Stimulated activated CD8-positive, alpha-beta memory T cell treated with anti-CD3 and anti-CD28 coated beads, Interleukin-2, amount 100 ng/mL, for 48 hours (primary cell): ENCODE results near the gene FAM25A.
"Not testable (repeated sequence)": the region's sequence is repeated elsewhere in the genome, so short reads cannot be mapped to it uniquely, and the experiment has no call there.

Experiments
- DNase-seq, 2 donors: peaks; one replicate each; pipeline ENCODE4 v3.0.0-alpha.2; 2020; ENCODE audit warnings: low read depth in 2 of 2

The FAM25A gene

DNA sequence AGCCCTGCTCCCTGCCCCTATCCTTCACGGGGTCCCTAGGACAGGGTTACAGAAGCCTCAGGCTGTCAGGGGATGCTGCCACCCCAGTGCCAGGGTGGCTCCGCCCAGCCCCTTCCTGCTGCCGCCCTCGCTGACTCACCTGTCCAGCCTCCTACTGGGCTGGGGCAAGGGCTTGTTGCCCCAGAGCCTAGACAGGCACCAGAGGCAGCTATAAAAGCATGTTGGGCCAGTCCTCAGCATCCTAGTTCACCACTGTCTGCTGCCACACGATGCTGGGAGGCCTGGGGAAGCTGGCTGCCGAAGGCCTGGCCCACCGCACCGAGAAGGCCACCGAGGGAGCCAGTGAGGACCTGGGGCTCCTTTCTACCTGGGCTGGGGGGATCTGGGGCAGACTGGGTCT is at the start of gene FAM25A:
Gene FAM25A (plus strand): TSS at position 239 of the 400 bp plus-strand sequence. CDS start 31 bp downstream, at position 270.
- not testable (repeated sequence) for DNase-seq

DNA sequence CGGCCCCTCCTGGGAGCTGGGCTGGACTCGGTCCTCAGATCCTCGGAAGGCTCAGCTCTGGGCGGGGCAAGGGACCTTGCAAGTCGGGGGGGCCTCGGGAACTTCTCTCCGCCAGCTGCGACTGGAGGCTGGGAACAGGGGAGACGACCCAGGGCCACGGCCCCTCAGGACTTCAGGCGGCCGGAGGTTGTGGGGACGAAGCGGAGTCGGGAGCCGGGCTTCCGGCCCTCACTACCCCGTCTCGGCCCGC is 49.2 kb upstream of the FAM25A start:
- no peak for DNase-seq

DNA sequence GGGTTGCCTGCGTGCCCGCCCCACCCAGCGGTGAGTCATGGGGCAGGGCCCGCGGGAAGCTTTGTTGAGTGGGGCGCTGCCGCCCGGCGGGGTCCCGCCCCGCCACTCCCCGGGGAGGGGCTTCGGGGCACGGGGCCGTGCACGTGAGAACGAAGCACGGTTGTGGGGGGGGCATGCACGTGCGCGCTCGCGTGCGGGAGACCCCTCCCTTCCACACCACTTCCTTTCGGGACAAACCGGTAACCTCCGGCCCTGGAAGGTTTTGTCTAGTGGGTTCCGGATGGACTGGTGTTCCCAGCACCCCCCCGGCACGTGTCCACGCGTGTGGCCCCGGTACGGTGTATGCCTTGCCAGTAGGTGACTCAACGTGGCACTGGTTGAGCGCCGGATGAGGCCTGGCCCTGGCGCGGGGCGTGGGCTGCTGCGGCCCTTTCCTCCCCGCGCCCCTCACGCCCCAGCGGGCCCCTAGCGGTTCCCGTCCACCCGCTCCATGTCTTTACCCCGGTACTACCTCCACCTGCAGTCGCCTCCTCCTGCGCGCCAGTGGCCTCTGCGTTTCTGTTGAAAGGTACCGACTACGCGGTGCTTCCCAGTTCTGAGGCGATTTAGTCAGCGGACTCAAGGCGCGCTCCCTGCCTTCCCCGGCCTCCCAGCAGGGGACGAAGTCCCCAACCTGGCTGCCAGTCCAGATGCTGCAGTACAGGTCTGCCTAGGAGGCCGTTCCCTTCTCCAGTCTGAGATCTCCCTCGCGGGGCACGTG is 48.7 kb upstream of the FAM25A start:
- DNase-seq: peak; percentile 70 to 78

DNA sequence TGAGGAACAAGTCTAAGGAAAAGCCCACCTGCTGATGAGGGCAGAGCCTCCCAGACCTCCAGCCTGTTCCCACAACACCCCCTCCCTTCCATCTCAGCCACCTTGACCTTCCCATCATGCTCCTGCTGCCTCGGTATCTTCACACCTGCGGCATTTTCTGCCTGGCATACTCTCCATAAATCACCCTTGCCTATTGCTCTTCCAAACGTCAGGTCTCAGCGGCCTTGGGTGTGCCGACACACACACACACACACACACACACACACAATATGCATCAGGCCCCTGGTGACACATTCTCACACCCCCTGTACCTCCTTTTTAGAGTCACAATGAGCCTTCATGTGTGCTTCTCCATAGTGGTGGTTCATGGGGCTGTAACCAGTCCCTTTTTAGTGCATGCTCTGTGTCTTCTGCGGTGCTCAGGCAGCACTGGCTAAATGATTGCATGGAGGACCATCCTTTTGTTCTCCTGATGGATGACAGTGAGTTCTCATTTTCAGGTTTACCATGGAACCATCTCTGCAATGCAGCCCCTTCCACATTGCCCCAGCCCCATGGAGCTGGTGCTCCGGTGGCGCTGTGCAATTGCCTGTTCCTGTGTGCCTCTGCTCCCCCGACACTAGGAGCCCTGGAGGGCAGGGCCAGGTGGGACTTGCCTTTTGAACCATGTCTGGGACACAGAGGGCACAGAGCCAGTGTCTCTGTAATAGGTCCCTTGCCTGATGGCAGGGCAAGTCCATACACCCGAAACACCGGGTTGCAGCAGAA is 47.3 kb upstream of the FAM25A start:
- no peak for DNase-seq

DNA sequence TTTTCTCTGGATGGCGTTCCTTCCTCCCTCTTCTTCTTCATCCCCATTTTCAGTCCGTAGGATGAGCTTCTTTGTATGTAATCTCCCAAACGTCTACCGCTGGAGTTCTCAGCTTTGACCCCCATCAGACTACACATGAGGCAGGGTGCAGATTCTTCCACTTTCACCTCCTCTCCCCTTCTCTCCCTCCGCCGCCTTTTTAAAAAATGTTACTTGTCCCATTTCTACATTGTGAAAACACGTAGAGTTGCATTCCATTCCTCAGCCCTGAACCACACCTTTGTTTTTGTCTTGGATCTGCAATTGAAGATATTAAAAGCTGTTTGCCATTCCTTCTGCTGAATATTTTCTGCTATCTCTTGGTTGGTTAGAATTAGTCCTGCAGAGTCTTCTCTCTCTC is 45.6 kb upstream of the FAM25A start:
- no peak for DNase-seq

DNA sequence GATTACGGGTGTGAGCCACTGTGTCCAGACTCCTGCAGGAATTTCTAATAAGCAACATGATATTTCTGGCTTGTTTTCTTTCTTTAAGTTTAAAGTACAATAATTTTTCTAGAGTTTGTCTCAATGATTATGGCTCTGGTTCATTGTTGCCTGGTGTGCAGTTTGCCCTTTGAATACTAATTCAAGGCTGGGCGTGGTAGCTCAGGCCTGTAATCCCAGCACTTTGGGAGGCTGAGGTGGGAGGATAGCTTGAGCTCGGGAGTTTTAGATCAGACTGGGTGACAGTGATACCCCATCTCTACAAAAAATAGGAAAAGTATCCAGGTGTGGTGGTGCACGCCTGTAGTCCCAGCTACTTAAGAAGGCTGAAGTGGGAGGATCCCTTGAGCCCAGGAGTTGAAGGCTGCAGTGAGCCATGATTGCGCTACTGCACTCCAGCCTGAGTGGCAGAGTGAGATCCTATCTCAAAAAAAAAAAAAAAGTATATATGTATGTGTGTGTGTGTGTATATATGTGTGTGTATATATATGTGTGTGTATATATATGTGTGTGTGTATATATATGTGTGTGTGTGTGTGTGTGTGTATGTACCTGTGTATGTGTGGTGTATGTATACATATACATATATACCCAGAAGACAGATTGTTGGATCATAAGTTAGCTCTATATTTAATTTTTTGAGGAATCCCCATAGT is 43.6 kb upstream of the FAM25A start:
- DNase-seq: no peak

DNA sequence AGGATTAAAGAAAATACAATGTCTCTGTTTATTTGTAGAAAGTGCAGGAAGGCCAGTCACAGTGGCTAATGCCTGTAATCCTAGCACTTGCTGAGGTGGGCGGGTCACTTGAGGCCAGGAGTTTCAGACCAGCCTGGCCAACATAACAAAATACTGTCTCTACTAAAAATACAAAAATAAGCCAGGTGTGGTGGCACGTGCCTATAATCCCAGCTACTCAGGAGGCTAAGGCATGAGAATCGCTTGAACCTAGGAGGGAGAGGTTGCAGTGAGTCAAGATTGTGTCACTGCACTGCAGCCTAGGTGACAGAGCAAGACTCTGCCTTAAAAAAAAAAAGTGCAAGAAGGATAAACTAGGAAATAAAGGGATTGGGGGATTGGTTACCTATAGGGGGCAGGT is 41.6 kb upstream of the FAM25A start:
- DNase-seq: not testable (repeated sequence)

DNA sequence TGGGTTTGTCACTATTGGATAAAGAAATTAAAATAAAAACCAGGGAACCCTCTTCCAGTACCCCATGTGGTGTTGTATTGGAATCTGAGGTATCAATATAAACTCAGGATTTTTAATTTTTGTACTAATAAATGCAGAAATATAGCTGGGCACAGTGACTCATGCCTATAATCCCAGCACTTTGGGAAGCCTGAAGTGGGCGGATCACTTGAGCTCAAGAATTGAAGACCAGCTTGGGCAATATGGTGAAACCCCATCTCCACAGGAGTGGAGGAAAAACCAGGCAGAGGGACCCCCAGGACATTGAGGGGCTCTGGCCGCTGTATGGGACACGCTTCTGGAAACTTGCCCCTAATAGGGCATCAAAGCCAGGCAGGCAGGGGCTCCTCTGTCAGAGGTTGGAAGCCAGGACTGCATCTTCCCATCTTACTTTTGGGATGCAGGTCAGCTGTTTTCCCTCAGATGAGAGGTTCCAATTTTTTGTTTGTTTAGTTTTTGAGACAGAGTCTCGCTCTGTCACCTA is 40.7 kb upstream of the FAM25A start:
- no peak for DNase-seq

DNA sequence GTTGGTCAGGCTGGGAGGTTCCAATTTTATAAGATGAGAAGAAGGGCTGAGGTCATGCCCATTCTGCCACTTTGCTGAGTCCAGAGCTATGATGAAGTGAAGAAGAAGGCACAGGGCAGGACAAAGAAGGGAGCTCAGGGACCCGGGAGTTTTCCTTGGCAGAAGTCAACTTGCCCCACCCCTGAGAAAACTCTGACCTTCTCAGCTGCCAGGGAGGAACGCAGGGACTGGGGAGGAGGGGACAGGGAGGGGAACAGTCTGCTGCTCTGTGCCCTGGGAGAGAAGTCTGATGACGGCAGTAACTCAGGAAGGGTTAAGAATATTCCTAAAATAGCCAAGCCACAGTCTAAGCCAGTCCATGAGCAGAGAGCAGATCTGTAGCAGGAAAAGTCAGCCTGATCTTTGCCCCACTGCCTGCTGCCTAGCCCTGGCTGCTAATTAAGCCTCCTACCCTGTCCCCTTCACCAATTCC is 40.1 kb upstream of the FAM25A start:
- no peak for DNase-seq

DNA sequence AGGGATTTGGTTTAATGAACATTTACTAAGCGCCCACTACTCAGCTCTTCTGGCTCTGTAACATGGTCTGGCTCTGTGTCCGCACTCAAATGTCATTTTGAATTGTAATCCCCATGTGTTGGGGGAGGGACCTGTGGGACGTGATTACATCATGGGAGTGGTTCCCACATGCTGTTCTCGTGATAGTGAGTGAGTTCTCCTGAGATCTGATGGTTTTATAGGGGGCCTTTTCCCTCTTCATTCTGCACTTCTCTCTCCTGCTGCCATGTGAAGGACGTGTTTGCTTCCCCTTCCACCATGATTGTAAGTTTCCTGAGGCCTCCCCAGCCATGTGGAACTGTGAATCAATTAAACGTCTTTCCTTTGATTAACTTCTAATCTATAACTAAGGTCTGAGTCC is 39.1 kb upstream of the FAM25A start:
- DNase-seq: not testable (repeated sequence)

DNA sequence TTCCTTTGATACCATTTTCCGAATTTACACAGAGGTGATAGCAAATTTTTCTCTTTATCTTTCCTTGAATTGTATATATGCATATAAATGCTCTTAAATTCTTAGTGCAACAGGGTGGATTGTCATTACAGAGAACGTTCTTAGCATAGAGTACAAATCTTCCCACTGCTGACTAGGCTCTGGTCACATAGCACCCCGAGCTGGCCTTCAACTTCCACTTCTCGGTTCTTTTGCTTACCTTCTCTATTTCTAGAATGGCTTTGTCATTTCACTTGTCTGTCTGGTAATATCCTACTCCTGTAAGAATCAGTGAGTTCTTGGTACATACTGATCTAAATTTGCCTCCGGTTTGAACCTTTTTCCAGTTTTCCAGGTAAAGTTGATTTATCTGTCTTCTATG is 38.4 kb upstream of the FAM25A start:
- DNase-seq: no peak

DNA sequence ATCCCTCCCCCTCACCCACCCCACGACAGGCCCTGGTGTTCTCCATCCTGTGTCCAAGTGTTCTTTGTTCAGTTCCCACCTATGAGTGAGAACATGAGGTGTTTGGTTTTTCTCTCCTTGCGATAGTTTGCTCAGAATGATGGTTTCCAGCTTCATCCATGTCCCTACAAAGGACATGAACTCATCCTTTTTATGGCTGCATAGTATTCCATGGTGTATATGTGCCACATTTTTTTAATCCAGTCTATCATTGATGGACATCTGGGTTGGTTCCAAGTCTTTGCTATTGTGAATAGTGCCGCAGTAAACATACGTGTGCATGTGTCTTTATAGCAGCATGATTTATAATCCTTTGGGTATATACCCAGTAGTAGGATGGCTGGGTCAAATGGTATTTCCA is 35.6 kb upstream of the FAM25A start:
- DNase-seq: not testable (repeated sequence)

DNA sequence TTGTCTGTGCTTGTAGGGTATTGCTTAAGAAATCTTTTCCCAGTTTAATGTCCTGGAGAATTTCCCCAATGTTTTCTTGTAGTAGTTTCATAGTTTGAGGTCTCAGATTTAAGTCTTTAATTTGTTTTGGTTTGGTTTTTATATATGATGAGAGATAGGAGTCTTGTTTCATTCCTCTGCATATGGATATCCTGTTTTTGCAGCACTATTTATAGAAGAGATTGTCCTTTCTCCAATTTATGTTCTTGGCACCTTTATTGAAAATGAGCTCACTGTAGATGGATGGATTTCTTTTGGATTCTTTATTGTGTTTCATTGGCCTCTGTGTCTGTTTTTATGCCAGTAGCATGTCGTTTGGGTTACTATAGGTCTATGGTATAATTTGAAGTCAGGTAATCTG is 31.6 kb upstream of the FAM25A start:
- DNase-seq: no peak

DNA sequence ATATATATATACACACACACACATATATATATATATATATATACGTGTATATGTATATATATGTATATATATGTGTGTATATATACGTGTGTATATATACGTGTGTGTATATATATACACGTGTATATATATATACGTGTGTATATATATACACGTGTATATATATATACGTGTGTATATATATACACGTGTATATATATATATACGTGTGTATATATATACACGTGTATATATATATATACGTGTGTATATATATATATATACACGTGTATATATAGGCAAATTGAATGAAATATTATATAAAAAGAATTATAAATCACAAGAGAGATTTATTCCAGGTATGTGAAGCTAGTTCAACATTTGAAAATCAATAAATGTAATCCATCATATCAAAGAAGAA is 28.7 kb upstream of the FAM25A start:
- not testable (repeated sequence) for DNase-seq

DNA sequence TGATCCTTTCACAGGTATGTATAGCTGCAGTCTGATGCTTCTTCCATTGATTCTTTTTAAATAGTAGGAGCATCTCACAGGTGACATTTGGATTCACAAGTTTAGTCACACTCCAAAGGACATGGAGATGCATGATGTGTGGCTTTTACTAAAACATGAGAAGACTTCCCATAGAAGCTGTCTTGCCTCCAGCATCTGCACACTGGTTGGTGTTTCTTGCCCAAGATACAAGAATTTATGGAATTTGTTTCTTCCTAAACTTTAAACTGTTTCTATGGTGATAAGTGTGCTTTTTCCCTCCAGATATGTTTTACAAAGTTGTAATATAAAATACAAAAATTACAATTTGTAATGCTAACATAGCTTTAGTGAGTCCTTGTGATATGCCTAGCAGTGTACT is 27.6 kb upstream of the FAM25A start:
- no peak for DNase-seq

DNA sequence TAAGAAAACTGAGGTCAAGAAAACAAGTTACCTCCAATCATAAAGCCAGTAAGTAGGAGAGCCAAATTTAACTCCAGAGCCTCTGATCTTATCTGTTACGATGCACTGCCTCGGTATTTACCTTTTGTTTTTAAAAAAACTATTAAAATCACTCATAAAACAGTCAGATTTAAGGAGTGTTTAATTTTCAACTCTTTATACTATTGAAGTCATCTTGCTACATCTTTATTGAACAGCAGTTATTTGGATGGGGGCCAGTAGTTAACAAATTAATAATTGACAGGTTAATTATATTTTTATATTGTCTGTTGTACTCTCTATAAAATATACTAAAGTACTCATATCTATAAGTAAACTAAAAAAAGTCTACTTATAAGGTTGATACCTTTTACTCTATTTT is 27.2 kb upstream of the FAM25A start:
- DNase-seq: no peak

DNA sequence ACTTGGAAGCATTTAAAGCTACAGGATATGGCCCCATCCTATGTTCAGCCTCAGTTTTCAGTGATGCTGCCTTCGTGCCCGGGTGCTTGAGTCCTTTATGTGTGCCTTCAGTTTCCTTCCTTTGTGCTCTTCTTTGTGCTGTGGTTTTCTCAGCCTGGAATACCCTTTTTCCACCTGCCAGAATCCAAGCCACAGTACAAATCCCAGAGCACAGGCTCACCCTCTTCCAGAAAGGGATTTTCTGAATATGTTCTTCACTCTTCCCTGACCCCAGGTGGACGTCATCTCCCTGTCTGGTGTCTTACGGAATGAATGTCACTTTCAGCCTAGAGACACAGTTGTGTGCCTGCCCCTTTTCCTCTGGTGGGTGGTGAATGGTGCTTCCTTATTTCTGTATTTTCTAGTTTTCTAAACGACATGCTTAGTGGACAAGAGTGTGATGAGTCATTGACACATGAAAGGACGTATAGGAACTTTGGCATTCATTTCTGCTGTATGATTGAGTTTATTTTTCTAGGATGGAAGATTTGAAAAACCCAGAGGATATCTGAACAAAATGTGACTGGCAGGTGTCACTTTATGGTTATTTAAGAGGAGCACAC is 20.2 kb upstream of the FAM25A start:
- not testable (repeated sequence) for DNase-seq

DNA sequence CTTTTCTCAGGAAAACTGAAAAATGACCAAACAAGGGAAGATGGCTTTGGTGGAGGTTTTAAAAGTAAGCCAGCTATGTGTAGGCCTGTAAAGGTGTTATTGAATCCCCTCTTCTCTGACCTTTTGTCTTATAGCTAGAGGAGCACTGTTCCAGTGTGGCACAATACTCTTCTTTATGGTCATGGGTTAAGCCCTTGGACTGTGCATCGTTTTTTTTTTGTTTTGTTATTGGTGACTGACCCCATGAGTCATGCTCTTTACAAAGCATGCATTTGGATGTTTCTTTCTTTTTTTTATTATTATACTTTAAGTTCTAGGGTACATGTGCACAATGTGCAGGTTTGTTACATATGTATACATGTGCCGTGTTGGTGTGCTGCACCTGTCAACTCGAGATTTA is 19.6 kb upstream of the FAM25A start:
- DNase-seq: no peak

DNA sequence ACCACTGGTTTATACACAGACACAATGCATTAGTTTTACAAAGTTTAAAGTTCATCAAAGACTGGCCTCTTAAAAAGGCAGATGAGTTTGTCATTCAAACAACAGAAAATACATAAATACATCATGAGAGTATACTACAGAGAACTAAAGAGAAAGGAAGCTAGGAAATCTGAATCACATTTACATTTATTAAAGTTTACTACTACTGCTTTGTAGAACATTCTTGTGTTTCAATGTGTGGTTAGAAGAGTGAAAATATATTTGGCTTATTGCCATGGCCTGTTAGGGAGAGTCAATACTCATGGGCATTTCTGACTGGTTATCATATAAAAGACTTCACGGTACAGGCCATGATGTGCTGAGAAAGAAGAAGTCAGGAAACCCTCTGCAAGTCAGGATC is 13.0 kb upstream of the FAM25A start:
- not testable (repeated sequence) for DNase-seq

DNA sequence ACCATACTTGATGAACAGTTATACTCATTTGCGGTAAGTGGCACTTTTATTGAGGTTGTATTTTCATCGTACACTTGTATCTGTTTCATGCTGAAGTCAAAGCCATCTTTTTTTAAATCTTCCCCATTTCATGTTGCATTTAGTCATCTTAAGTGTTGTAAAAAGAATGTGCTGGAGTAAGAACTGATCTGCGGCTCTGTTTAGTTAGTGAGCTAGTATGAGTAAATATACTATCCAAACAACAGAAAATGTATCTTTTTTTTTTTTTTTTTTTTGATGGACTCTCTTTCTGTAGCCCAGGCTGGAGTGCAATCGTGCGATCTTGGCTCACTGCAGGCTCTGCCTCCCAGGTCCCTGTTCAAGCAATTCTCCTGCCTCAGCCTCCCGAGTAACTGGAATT is 12.4 kb upstream of the FAM25A start:
- not testable (repeated sequence) for DNase-seq

DNA sequence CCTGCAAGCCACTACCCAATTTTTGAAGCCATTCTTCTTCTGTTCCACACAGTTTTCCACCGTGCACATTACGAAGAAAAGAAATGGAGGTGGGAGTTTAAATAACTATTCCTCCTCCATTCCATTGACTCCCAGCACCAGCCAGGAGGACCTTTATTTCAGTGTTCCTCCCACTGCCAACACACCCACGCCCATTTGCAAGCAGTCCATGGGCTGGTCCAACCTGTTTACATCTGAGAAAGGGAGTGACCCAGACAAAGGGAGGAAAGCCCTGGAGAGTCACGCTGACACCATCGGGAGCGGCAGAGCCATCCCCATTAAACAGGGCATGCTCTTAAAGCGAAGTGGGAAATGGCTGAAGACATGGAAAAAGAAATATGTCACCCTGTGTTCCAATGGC is 11.8 kb upstream of the FAM25A start:
- DNase-seq: not testable (repeated sequence)

DNA sequence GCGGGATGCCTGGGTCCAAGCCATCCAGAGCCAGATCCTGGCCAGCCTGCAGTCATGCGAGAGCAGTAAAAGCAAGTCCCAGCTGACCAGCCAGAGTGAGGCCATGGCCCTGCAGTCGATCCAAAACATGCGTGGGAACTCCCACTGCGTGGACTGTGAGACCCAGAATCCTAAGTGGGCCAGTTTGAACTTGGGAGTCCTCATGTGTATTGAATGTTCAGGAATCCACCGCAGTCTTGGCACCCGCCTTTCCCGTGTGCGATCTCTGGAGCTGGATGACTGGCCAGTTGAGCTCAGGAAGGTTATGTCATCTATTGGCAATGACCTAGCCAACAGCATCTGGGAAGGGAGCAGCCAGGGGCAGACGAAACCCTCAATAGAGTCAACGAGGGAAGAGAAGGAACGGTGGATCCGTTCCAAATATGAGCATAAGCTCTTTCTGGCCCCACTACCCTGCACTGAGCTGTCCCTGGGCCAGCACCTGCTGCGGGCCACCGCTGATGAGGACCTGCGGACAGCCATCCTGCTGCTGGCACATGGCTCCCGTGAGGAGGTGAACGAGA is 10.9 kb upstream of the FAM25A start:
- not testable (repeated sequence) for DNase-seq
